ENCODE data around the gene LRP11. TPM values are rescaled to one million over a fixed set of nuclear protein-coding genes. Genes with fewer than 3 reads are reported as not detected.
"Not testable (repeated sequence)": the region's sequence is repeated elsewhere in the genome, so short reads cannot be mapped to it uniquely, and the experiment has no call there.

LRP11 gene
- total RNA-seq (34.0 TPM), polyA plus RNA-seq (ENCODE audit: insufficient read depth, low read depth, low replicate concordance) (22.1 TPM)
- long read RNA-seq, donor 1, partial matches to known transcripts: 0 of 1 reads
- long read RNA-seq, donor 1, other reads (novel, unspliced or antisense): 0 of 1 reads
- long read RNA-seq, donor 2, partial matches to known transcripts: 0 of 4 reads
- long read RNA-seq, donor 2, other reads (novel, unspliced or antisense): 0 of 4 reads
- long read RNA-seq, donor 3, transcript LRP11-201 (7 exons, 3,260 nt): major isoform, 5 of 5 reads
- long read RNA-seq, donor 3, partial matches to known transcripts: 0 of 5 reads
- long read RNA-seq, donor 3, other reads (novel, unspliced or antisense): 0 of 5 reads
- long read RNA-seq, donor 4, partial matches to known transcripts: 7 of 11 reads
- long read RNA-seq, donor 4, other reads (novel, unspliced or antisense): 0 of 11 reads
- long read RNA-seq, donor 5: 0 reads
- long read RNA-seq, donor 6: 0 reads
- long read RNA-seq, donor 7, transcript LRP11-201 (7 exons, 3,260 nt): major isoform, 31 of 49 reads
- long read RNA-seq, donor 7, partial matches to known transcripts: 11 of 49 reads
- long read RNA-seq, donor 7, other reads (novel, unspliced or antisense): 7 of 49 reads
- long read RNA-seq, donor 8, transcript LRP11-201 (7 exons, 3,260 nt): major isoform, 6 of 7 reads
- long read RNA-seq, donor 8, partial matches to known transcripts: 0 of 7 reads
- long read RNA-seq, donor 8, other reads (novel, unspliced or antisense): 0 of 7 reads
- long read RNA-seq, donor 9, partial matches to known transcripts: 0 of 1 reads
- long read RNA-seq, donor 9, other reads (novel, unspliced or antisense): 0 of 1 reads
- long read RNA-seq, donor 10, partial matches to known transcripts: 0 of 3 reads
- long read RNA-seq, donor 10, other reads (novel, unspliced or antisense): 0 of 3 reads

GRCh38 chr6:149863698-149864577 lies at the start of gene LRP11:
Gene LRP11 (minus strand): TSS chr6:149864359. CDS start chr6:149864020, 339 bp downstream.
- TF ChIP-seq, protein P1, sequence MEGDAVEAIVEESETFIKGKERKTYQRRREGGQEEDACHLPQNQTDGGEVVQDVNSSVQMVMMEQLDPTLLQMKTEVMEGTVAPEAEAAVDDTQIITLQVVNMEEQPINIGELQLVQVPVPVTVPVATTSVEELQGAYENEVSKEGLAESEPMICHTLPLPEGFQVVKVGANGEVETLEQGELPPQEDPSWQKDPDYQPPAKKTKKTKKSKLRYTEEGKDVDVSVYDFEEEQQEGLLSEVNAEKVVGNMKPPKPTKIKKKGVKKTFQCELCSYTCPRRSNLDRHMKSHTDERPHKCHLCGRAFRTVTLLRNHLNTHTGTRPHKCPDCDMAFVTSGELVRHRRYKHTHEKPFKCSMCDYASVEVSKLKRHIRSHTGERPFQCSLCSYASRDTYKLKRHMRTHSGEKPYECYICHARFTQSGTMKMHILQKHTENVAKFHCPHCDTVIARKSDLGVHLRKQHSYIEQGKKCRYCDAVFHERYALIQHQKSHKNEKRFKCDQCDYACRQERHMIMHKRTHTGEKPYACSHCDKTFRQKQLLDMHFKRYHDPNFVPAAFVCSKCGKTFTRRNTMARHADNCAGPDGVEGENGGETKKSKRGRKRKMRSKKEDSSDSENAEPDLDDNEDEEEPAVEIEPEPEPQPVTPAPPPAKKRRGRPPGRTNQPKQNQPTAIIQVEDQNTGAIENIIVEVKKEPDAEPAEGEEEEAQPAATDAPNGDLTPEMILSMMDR (IDR thresholded peaks at IDR 0.05; ENCODE audit: borderline replicate concordance, extremely low read depth, insufficient read depth): no peak
- peaks cover 2 to 19% (median 10%) of the 10 kb centered on the region in 3 donors for H3K4me1 ChIP-seq (ENCODE audit: control insufficient read depth in 2 of 3, insufficient read depth in 2 of 3, low read depth in 1 of 3, low read length in 3 of 3)
- no peaks in the 10 kb centered on the region for H3K36me3 ChIP-seq (ENCODE audit: control insufficient read depth in 2 of 3, insufficient read depth in 3 of 3, low read length in 3 of 3)
- DNase-seq: peak; percentile 91 to 95 (median 94)
- peak within 1 kb of the TSS; percentile 67 to 76 (median 71) for H3K4me3 ChIP-seq (ENCODE audit: low read length in 3 of 3)
- no peaks in the 10 kb centered on the region for H3K9me3 ChIP-seq (ENCODE audit: control insufficient read depth in 2 of 3, insufficient read depth in 1 of 3, low read length in 3 of 3)
- FAIRE-seq: no peak
- H3K27me3 ChIP-seq (ENCODE audit: control insufficient read depth, insufficient read depth, low read length): no peaks in the 10 kb centered on the region
- H3K27ac ChIP-seq (ENCODE audit: low read depth in 2 of 2, low read length in 2 of 2): peak within 1 kb of the TSS; percentile 93
- intact Hi-C loops (cut with DNase I): no loop called here
- H3K9ac ChIP-seq (ENCODE audit: low read length in 3 of 3): peak within 1 kb of the TSS in 2 of 3 donors; percentile 80 to 83

- DNase-seq (peak in 1 of 5 donors; percentile 12), FAIRE-seq (no peak)
- no peak overlapping the region for H3K9ac ChIP-seq (ENCODE audit: low read length in 3 of 3)
- H3K36me3 ChIP-seq (ENCODE audit: control insufficient read depth in 2 of 3, insufficient read depth in 3 of 3, low read length in 3 of 3): no peaks in the 10 kb centered on the region
- no peaks in the 10 kb centered on the region for H3K27me3 ChIP-seq (ENCODE audit: control insufficient read depth, insufficient read depth, low read length)
- H3K4me1 ChIP-seq (ENCODE audit: control insufficient read depth in 2 of 3, insufficient read depth in 2 of 3, low read depth in 1 of 3, low read length in 3 of 3): no peaks in the 10 kb centered on the region
- no peak overlapping the region for H3K4me3 ChIP-seq (ENCODE audit: low read length in 3 of 3)
- H3K27ac ChIP-seq (ENCODE audit: low read depth in 2 of 2, low read length in 2 of 2): no peak overlapping the region
- H3K9me3 ChIP-seq (ENCODE audit: control insufficient read depth in 2 of 3, insufficient read depth in 1 of 3, low read length in 3 of 3): no peaks in the 10 kb centered on the region
- intact Hi-C loops (cut with DNase I): no loop called here
- TF ChIP-seq, protein P1 (IDR thresholded peaks at IDR 0.05; ENCODE audit: borderline replicate concordance, extremely low read depth, insufficient read depth): no peak
These were observed 49.5 kb upstream of the LRP11 start for GRCh38 chr6:149913540-149914240.

DNA sequence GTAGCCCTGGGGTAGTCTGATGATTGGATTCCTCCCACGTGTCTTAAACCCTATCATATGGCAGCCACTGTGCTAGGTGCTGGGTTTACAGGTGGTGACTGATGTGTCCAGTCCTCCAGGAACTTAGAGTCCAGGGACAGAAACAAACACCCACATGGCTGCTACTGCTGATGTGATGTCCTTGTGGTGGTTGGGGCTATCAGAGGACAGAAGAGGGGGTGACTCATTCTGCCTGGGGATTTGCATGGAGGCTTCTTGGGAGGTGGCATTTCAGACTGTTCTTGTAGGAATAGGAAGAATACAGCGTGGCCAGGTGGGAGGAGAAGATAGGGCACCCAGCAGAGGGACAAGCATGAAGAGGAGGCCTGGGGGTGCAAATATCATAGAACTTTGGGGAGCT lies 48.9 kb upstream of the LRP11 start:
- no peak for FAIRE-seq

GRCh38 chr6:149912680-149913079 lies 48.5 kb upstream of the LRP11 start:
- H3K36me3 ChIP-seq (ENCODE audit: control insufficient read depth in 2 of 3, insufficient read depth in 3 of 3, low read length in 3 of 3); FAIRE-seq; H3K4me1 ChIP-seq (ENCODE audit: control insufficient read depth in 2 of 3, insufficient read depth in 2 of 3, low read depth in 1 of 3, low read length in 3 of 3); intact Hi-C loops (cut with DNase I); H3K4me3 ChIP-seq (ENCODE audit: low read length in 3 of 3); H3K27ac ChIP-seq (ENCODE audit: low read depth in 2 of 2, low read length in 2 of 2); H3K27me3 ChIP-seq (ENCODE audit: control insufficient read depth, insufficient read depth, low read length); H3K9me3 ChIP-seq (ENCODE audit: control insufficient read depth in 2 of 3, insufficient read depth in 1 of 3, low read length in 3 of 3); H3K9ac ChIP-seq (ENCODE audit: low read length in 3 of 3): not testable (repeated sequence)
- DNase-seq: peak in 1 of 5 donors; percentile 43

More for the DNA sequence above, 48.9 kb upstream of the LRP11 start:
- no peak for DNase-seq
- Histone ChIP-seq H3K4me3 (ENCODE audit: low read length in 3 of 3) (no peak overlapping the region), H3K27me3 (ENCODE audit: control insufficient read depth, insufficient read depth, low read length) (no peaks in the 10 kb centered on the region), H3K36me3 (ENCODE audit: control insufficient read depth in 2 of 3, insufficient read depth in 3 of 3, low read length in 3 of 3) (no peaks in the 10 kb centered on the region), H3K9ac (ENCODE audit: low read length in 3 of 3) (no peak overlapping the region), H3K4me1 (ENCODE audit: control insufficient read depth in 2 of 3, insufficient read depth in 2 of 3, low read depth in 1 of 3, low read length in 3 of 3) (no peaks in the 10 kb centered on the region), H3K27ac (ENCODE audit: low read depth in 2 of 2, low read length in 2 of 2) (no peak overlapping the region), H3K9me3 (ENCODE audit: control insufficient read depth in 2 of 3, insufficient read depth in 1 of 3, low read length in 3 of 3) (peaks cover 0 to 4% (median 0%) of the 10 kb centered on the region in 3 donors)
- intact Hi-C loops (cut with DNase I): no loop called here
- TF ChIP-seq, protein P1 (IDR thresholded peaks at IDR 0.05; ENCODE audit: borderline replicate concordance, extremely low read depth, insufficient read depth): no peak

All from kidney (tissue), 22 donors.